GM19468 (cell line): ENCODE results near the gene VWDE.

Experiments used
- ATAC-seq: cut with Tn5 transposase; IDR thresholded peaks from one replicate; pipeline ENCODE4 v1.9.1; 2021; ENCODE audit warnings: mild to moderate bottlenecking, moderate library complexity, moderate number of reproducible peaks; ENCODE audit not compliant: unreplicated experiment; ENCODE audit errors: extremely low read depth

The VWDE gene

GRCh38 chr7:12296051-12296570 lies 107.6 kb downstream of the VWDE start:
- no peak for ATAC-seq

- no peak for ATAC-seq
Measured at GRCh38 chr7:12294701-12295100, 109.0 kb downstream of the VWDE start.

DNA sequence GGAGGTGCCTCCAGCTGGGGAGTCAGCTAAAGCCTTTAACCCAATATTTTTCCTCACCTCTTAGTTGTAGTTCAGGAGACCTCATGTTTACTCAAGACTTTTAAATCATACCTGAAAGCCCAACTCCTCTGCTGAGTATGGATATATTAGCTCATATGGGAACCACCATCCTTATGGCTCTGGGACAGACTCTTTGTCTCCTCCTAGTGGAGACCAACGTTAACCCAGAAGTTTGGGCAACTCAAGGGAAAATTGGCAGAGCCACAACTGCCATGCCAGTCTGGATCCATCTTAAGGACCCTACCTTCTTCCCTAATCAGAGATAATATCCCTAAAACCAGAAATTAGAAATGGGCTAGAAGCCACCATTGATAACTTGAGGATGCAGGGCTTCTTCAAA lies 111.8 kb downstream of the VWDE start:
- ATAC-seq, result no peak

DNA sequence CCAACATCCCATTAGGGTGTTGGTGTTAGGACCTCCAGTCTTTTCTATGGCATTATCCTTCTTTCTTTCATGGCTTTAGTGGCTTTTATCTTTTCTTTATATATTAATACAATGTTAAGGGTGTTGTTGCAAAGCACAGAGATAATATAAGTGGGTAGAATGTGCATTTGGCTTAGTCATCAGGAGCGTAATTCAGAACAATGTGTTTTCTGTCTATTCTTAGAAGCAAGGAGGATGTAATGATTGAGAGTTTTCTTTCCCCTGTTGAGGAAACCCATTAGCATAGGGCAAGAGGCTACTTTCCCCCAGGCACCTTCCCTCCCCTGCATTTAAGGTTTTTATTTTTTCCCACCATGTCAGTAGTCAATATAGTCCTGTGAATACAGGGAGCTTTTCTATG lies 112.9 kb downstream of the VWDE start:
- no peak for ATAC-seq

DNA sequence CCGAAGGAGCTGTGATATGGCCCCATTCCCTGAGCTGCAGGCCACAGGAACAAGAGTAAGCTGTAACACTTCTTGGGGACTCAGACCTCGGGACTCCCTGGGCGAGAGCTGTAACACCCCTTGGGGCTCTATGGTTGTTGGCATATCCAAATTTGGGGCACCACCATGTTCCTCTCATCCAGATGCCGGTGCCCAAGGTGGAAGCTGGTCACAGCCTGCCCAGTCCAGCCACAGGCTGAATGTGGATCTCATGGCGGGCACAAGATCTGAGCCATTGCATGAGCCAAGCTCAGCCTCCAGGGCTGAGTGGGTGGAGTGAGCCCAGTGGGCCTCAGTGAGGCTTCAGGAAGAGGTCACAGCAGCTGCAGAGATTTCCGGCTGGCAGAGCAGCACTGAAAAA lies 113.7 kb downstream of the VWDE start:
- no peak for ATAC-seq

- ATAC-seq, result no peak
Measured at GRCh38 chr7:12287901-12288300, 115.8 kb downstream of the VWDE start.

DNA sequence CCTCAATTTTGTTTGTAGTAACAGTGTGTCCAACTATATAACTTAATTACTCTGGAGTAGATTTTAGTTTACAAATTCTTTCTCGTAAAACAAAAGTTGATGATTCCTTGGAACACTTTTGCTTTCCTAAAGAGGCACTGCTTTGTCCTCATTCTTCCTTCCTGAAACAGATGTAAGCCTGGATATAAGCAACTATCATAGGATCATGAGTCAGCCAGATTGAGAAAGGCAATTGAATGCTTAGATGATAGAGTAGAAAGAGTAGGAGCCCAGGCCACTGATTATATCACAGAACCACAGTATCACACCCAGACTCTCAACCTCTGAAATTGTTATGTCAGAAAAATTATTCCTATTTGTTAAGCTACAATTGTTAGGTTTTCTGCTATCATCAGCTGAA lies 122.6 kb downstream of the VWDE start:
- no peak for ATAC-seq
